GM23338 (cell line): ENCODE results near the gene KCNK10.

Source experiments
- CREB1 ChIP-seq: fragments of 250-450 bp; sonication (Bioruptor Pico); IDR thresholded peaks from 2 replicates; pipeline ENCODE4 v1.5.0; 2020; ENCODE audit warnings: low read depth, mild to moderate bottlenecking, moderate library complexity
- CTCF ChIP-seq, 2 experiments: fragments of 200-600 bp in 1 of 2; sonication (generic) in 1 of 2; conservative IDR thresholded peaks; 2 replicates each; pipeline versions ENCODE4 v1.5.1 to v1.6.1; 2016 to 2017; ENCODE audit warnings: antibody characterized with exemption in 2 of 2, low read depth in 2 of 2, mild to moderate bottlenecking in 2 of 2, moderate library complexity in 1 of 2
- EZH2 ChIP-seq: fragments of 200-600 bp; sonication (generic); IDR thresholded peaks from one replicate; pipeline ENCODE4 v1.8.0; 2017; ENCODE audit warnings: antibody characterized with exemption, mild to moderate bottlenecking, low read depth; ENCODE audit not compliant: unreplicated experiment
- EZH2phosphoT487 ChIP-seq: fragments of 200-600 bp; sonication (generic); IDR thresholded peaks from one replicate; pipeline ENCODE4 v1.8.1; 2018; ENCODE audit warnings: antibody characterized with exemption; ENCODE audit not compliant: unreplicated experiment
- JUNB ChIP-seq: IDR thresholded peaks from one replicate; pipeline ENCODE4 v1.6.1; 2016; ENCODE audit warnings: antibody characterized with exemption; ENCODE audit not compliant: unreplicated experiment
- POLR2AphosphoS5 ChIP-seq: IDR thresholded peaks from 2 replicates; pipeline ENCODE4 v1.6.1; 2016; ENCODE audit warnings: antibody characterized with exemption, low read depth
- REST ChIP-seq: IDR thresholded peaks from one replicate; pipeline ENCODE4 v1.6.1; 2018; ENCODE audit warnings: antibody characterized with exemption; ENCODE audit not compliant: unreplicated experiment
- STAT1 ChIP-seq: IDR thresholded peaks from one replicate; pipeline ENCODE4 v1.6.1; 2016; ENCODE audit warnings: antibody characterized with exemption; ENCODE audit not compliant: unreplicated experiment
- ZNF331 ChIP-seq: fragments of 250-450 bp; sonication (Bioruptor Pico); IDR thresholded peaks from 2 replicates; pipeline ENCODE4 v1.5.0; 2020; ENCODE audit warnings: low read depth, mild to moderate bottlenecking, moderate library complexity

GRCh38 chr14:88316521-88316920 lies 6.5 kb downstream of the KCNK10 start:
- TF ChIP-seq EZH2 (no peak), EZH2phosphoT487 (no peak), CTCF (conservative IDR thresholded peaks at IDR 0.05; ENCODE audit: low read depth in 2 of 2) (no peak), JUNB (no peak), STAT1 (no peak), POLR2AphosphoS5 (no peak), REST (no peak), CREB1 (CRISPR knock-in tag) (no peak), ZNF331 (no peak)
